Spleen (tissue), 7 donors: ENCODE data around the gene TBC1D22A.

Source experiments
- POLR2A ChIP-seq, 3 donors: fragments of 450-650 bp; IDR thresholded peaks; one replicate each; pipeline ENCODE4 v1.5.1; 2017; ENCODE audit warnings: antibody characterized with exemption in 3 of 3, mild to moderate bottlenecking in 1 of 3
- TF ChIP-seq, protein P1 (sequence below), 11 experiments: fragments of 200-600 bp in 7 of 11; fragments of 450-650 bp in 4 of 11; sonication (generic) in 4 of 11; IDR thresholded peaks in 8 of 11; conservative IDR thresholded peaks in 3 of 11; 1 replicate in 7 of 11; 2 replicates in 4 of 11; pipeline versions ENCODE4 v1.4.0 to v1.8.0; 2016 to 2021; ENCODE audit warnings: antibody characterized with exemption in 11 of 11, inconsistent platforms in 4 of 11, mild to moderate bottlenecking in 1 of 11
- donor health status: DM: no; HTN: no; CAD: no; lungs with moderate emphysema.
- donor health status: DM: no; HTN: no; CAD: no.
- donor health status: DM: no; HTN: no; CAD: no.

- TF ChIP-seq POLR2A (IDR thresholded peaks at IDR 0.05) = no peak
- TF ChIP-seq, protein P1, sequence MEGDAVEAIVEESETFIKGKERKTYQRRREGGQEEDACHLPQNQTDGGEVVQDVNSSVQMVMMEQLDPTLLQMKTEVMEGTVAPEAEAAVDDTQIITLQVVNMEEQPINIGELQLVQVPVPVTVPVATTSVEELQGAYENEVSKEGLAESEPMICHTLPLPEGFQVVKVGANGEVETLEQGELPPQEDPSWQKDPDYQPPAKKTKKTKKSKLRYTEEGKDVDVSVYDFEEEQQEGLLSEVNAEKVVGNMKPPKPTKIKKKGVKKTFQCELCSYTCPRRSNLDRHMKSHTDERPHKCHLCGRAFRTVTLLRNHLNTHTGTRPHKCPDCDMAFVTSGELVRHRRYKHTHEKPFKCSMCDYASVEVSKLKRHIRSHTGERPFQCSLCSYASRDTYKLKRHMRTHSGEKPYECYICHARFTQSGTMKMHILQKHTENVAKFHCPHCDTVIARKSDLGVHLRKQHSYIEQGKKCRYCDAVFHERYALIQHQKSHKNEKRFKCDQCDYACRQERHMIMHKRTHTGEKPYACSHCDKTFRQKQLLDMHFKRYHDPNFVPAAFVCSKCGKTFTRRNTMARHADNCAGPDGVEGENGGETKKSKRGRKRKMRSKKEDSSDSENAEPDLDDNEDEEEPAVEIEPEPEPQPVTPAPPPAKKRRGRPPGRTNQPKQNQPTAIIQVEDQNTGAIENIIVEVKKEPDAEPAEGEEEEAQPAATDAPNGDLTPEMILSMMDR (IDR thresholded peaks at IDR 0.05 in 8 of 11, conservative IDR thresholded peaks at IDR 0.05 in 3 of 11) = no peak
These were observed 204.4 kb downstream of the TBC1D22A start for GRCh38 chr22:46966846-46967245.
